K562 (cell line): ENCODE measurements around the gene CD244. TPM values are rescaled to one million over a fixed set of nuclear protein-coding genes. Genes with fewer than 3 reads are reported as not detected.

Experiments
- ATAC-seq: fragments of 200-7000 bp; cut with Tn5 transposase; 3 replicates; pipeline ENCODE4 v1.9.1; 2020; ENCODE audit warnings: moderate library complexity
- BruUV-seq: library from RNA; stranded (reverse); fragments of 400-500 nt; replicated peaks from 2 replicates; lab custom pipeline; 2021; lab: Mats Ljungman, UMichigan
- CTCF ChIA-PET: fragments of 300-600 bp; formaldehyde crosslinking; extraction: SDS; loops from one replicate; lab custom pipeline; 2021; ENCODE audit warnings: low intra/inter-chr PET ratio; lab: Yijun Ruan, JAX
- POLR2A ChIA-PET: fragments of 300-600, 350-650 bp; sonication (Branson Sonifier 250); formaldehyde crosslinking; extraction: SDS; loops from one replicate; lab custom pipeline; 2021; ENCODE audit warnings: antibody characterized with exemption, inconsistent platforms; lab: Yijun Ruan, JAX
- DNase-seq, 4 experiments: peaks; one replicate each; pipeline versions ENCODE4 v3.0.0 to v3.0.0-alpha.2; 2011 to 2018; ENCODE audit warnings: low spot score in 3 of 4, mixed read lengths in 3 of 4; ENCODE audit errors: extremely low read depth in 1 of 4
- FAIRE-seq: peaks from 2 replicates; lab custom pipeline; 2011; peaks lifted over from hg19 to GRCh38; lab: Jason Lieb, UNC
- H2AFZ ChIP-seq: 2 replicates; pipeline ENCODE4 v1.6.0; 2011; ENCODE audit warnings: low read depth, low read length, control low read depth, inconsistent platforms
- H3K27ac ChIP-seq: fragments of 200-600 bp; 3 replicates; pipeline ENCODE4 v1.8.0; 2011; ENCODE audit warnings: low read depth, mild to moderate bottlenecking, control low read depth, inconsistent platforms, low read length, moderate library complexity, mixed read lengths; ENCODE audit errors: extremely low read depth
- H3K27me3 ChIP-seq, 2 experiments: fragments of 300-600 bp in 1 of 2; 2 replicates in 1 of 2; 3 replicates in 1 of 2; pipeline versions ENCODE4 v1.6.0 to v1.8.0; 2011; ENCODE audit warnings: inconsistent platforms in 2 of 2, low read length in 2 of 2, mild to moderate bottlenecking in 1 of 2, mixed read lengths in 1 of 2, moderate library complexity in 1 of 2; ENCODE audit not compliant: control insufficient read depth in 2 of 2, insufficient read depth in 2 of 2
- H3K36me3 ChIP-seq: fragments of 300-600 bp; 3 replicates; pipeline ENCODE4 v1.8.0; 2011; ENCODE audit warnings: mild to moderate bottlenecking, low read length, inconsistent platforms; ENCODE audit not compliant: control insufficient read depth, insufficient read depth
- H3K4me1 ChIP-seq, 2 experiments: fragments of 200-600 bp in 1 of 2; replicated peaks in 1 of 2; 2 replicates in 1 of 2; 3 replicates in 1 of 2; pipeline versions ENCODE4 v1.5.1 to v1.8.0; 2011; ENCODE audit warnings: inconsistent platforms in 2 of 2, low read length in 2 of 2, mild to moderate bottlenecking in 1 of 2, mixed read lengths in 1 of 2, moderate library complexity in 1 of 2; ENCODE audit not compliant: control insufficient read depth in 2 of 2, insufficient read depth in 2 of 2
- H3K4me2 ChIP-seq: 2 replicates; pipeline ENCODE4 v1.6.1; 2011; ENCODE audit warnings: low read length, control low read depth, inconsistent platforms, mixed read lengths; ENCODE audit not compliant: insufficient read depth
- H3K4me3 ChIP-seq: fragments of 200-600 bp; sonication (generic), shearing (Covaris generic); 2 replicates; pipeline ENCODE4 v1.5.1; 2016; ENCODE audit warnings: control low read depth, inconsistent platforms
- H3K79me2 ChIP-seq: fragments of 200-600 bp; 3 replicates; pipeline ENCODE4 v1.8.0; 2011; ENCODE audit warnings: low read length, inconsistent platforms; ENCODE audit not compliant: control insufficient read depth, insufficient read depth
- H3K9ac ChIP-seq, 2 experiments: 2 replicates each; pipeline versions ENCODE4 v1.6.0 to v1.6.1; 2011; ENCODE audit warnings: low read depth in 2 of 2, low read length in 2 of 2, control low read depth in 1 of 2, inconsistent platforms in 1 of 2, mild to moderate bottlenecking in 1 of 2, mixed read lengths in 1 of 2; ENCODE audit not compliant: insufficient read depth in 1 of 2
- H3K9me1 ChIP-seq: one replicate; pipeline ENCODE4 v1.6.0; 2011; ENCODE audit warnings: inconsistent platforms, mild to moderate bottlenecking, low read length, moderate library complexity; ENCODE audit not compliant: control insufficient read depth, insufficient read depth
- H3K9me3 ChIP-seq: replicated peaks from 2 replicates; pipeline ENCODE4 v1.5.1; 2011; ENCODE audit warnings: low read depth, low read length, inconsistent platforms; ENCODE audit not compliant: control insufficient read depth, insufficient read depth
- H4K20me1 ChIP-seq: replicated peaks from 2 replicates; pipeline ENCODE4 v1.6.1; 2011; ENCODE audit warnings: low read length, inconsistent platforms, mixed read lengths; ENCODE audit not compliant: control insufficient read depth, insufficient read depth
- CREM ChIP-seq: IDR thresholded peaks from 2 replicates; pipeline ENCODE4 v1.6.1; 2014; ENCODE audit warnings: antibody characterized with exemption, low read depth
- ELF1 ChIP-seq: fragments of 200-800 bp; sonication (Bioruptor generic); IDR thresholded peaks from 2 replicates; pipeline ENCODE4 v1.6.1; 2016; ENCODE audit warnings: missing genetic modification characterization, missing compliant biosample characterization
- ETS1 ChIP-seq: conservative IDR thresholded peaks from 2 replicates; pipeline ENCODE4 v1.6.1; 2011; ENCODE audit warnings: low read depth, mild to moderate bottlenecking, low read length; ENCODE audit not compliant: control insufficient read depth
- HSF4 ChIP-seq: fragments of 250-450 bp; sonication (Bioruptor Pico); IDR thresholded peaks from 2 replicates; pipeline ENCODE4 v2.1.2; 2022; ENCODE audit warnings: mild to moderate bottlenecking, moderate library complexity, borderline replicate concordance
- PCBP1 ChIP-seq: fragments of 200-400 bp; formaldehyde crosslinking; IDR thresholded peaks from 2 replicates; pipeline ENCODE4 v1.6.1; 2018; ENCODE audit warnings: mild to moderate bottlenecking, low read depth, low read length; ENCODE audit not compliant: poor library complexity, severe bottlenecking
- POLR3A ChIP-seq: IDR thresholded peaks from 2 replicates; pipeline ENCODE4 v1.6.1; 2011; ENCODE audit warnings: borderline replicate concordance, mild to moderate bottlenecking, moderate library complexity; ENCODE audit not compliant: insufficient read length, insufficient read depth; ENCODE audit errors: extremely low read depth
- PRMT5 ChIP-seq: sonication (generic); formaldehyde crosslinking; IDR thresholded peaks from 2 replicates; pipeline ENCODE4 v1.5.0; 2020; ENCODE audit warnings: missing genetic modification reagents
- SMARCE1 ChIP-seq: fragments of 450-650 bp; IDR thresholded peaks from 2 replicates; pipeline ENCODE4 v1.7.1; 2016; ENCODE audit warnings: mild to moderate bottlenecking
- SOX6 ChIP-seq: fragments of 450-650 bp; IDR thresholded peaks from 2 replicates; pipeline ENCODE4 v1.6.1; 2014; ENCODE audit warnings: mild to moderate bottlenecking
- SREBF1 ChIP-seq: fragments of 150-350 bp; IDR thresholded peaks from 2 replicates; pipeline ENCODE4 v1.6.1; 2014; ENCODE audit warnings: antibody characterized with exemption, low read depth, low read length, borderline replicate concordance
- TAF9B ChIP-seq: fragments of 450-650 bp; IDR thresholded peaks from 2 replicates; pipeline ENCODE4 v1.6.1; 2018; ENCODE audit warnings: mild to moderate bottlenecking; ENCODE audit not compliant: partially characterized antibody
- TCF7L2 ChIP-seq: fragments of 150-350 bp; IDR thresholded peaks from 2 replicates; pipeline ENCODE4 v1.6.1; 2016; ENCODE audit warnings: low read depth, mild to moderate bottlenecking, low read length, moderate library complexity
- TOE1 ChIP-seq, 2 experiments: fragments of 450-650 bp in 1 of 2; sonication (generic) in 1 of 2; formaldehyde crosslinking in 1 of 2; IDR thresholded peaks; 2 replicates each; pipeline versions ENCODE4 v1.7.1 to v1.8.0; 2016 to 2022; ENCODE audit warnings: borderline replicate concordance in 2 of 2, mild to moderate bottlenecking in 2 of 2, antibody characterized with exemption in 1 of 2, inconsistent platforms in 1 of 2, low read depth in 1 of 2, missing genetic modification reagents in 1 of 2, moderate library complexity in 1 of 2
- ZBTB5 ChIP-seq: fragments of 450-650 bp; IDR thresholded peaks from 2 replicates; pipeline ENCODE4 v1.6.1; 2017; ENCODE audit warnings: antibody characterized with exemption
- ZFP91 ChIP-seq: sonication (generic); formaldehyde crosslinking; IDR thresholded peaks from 2 replicates; pipeline ENCODE4 v1.8.0; 2022; ENCODE audit warnings: mild to moderate bottlenecking, missing genetic modification reagents
- ZNF140 ChIP-seq: fragments of 250-450 bp; sonication (Bioruptor Pico); IDR thresholded peaks from 2 replicates; pipeline ENCODE4 v1.8.0; 2021; ENCODE audit warnings: moderate library complexity, mild to moderate bottlenecking, inconsistent platforms
- ZNF57 ChIP-seq: fragments of 450-650 bp; formaldehyde crosslinking; IDR thresholded peaks from 2 replicates; pipeline ENCODE4 v1.4.0; 2020; ENCODE audit warnings: mild to moderate bottlenecking, moderate library complexity
- ZNF589 ChIP-seq: fragments of 200-800 bp; sonication (Bioruptor generic); IDR thresholded peaks from 2 replicates; pipeline ENCODE4 v1.6.1; 2016; ENCODE audit warnings: low read depth, missing genetic modification characterization, missing compliant biosample characterization
- WGBS: fragments of 100-300 bp; shearing (Covaris generic); methylation state at CpG from one replicate; pipeline ENCODE4 v1.1.6; 2016; ENCODE audit warnings: low coverage, mixed read lengths; ENCODE audit not compliant: insufficient coverage; ENCODE audit errors: missing lambda C conversion rate; 5-methylcytosine and 5-hydroxymethylcytosine counted together
- in situ Hi-C: fragments of 300-500 bp; cut with MboI; formaldehyde crosslinking; loops from 4 replicates; pipeline ENCODE4 v1.15.0; 2018; ENCODE audit warnings: inconsistent platforms, mixed read lengths
- intact Hi-C: fragments of 100-400 bp; cut with micrococcal nuclease; formaldehyde crosslinking; loops from 2 replicates; pipeline ENCODE4 v1.14.2; 2022
- polyA plus RNA-seq, 8 experiments: library from polyadenylated mRNA; depleted of rRNA in 4 of 8; stranded (reverse) in 5 of 8; unstranded in 3 of 8; fragments of >200 nt; fragmentation: Nextera tagmentation in 2 of 8; fragmentation: Illumina TruSeq in 1 of 8; extraction: Ambion mirVana in 2 of 8; extraction: Trizol in 1 of 8; gene quantifications; 2 replicates each; pipeline versions ENCODE4 v1.2.1 to v1.2.3, GENCODE V29; 2011 to 2014; ENCODE audit warnings: inconsistent platforms in 1 of 8, missing spikeins in 1 of 8
- total RNA-seq, 7 experiments: library from RNA; depleted of rRNA in 6 of 7; stranded (reverse); fragments of >200 nt in 6 of 7; fragmentation: Illumina TruSeq in 2 of 7; extraction: Trizol in 2 of 7; gene quantifications; 2 replicates each; pipeline versions ENCODE4 v1.2.1 to v1.2.3, GENCODE V29; 2011 to 2021; ENCODE audit warnings: low replicate concordance in 1 of 7

The CD244 gene
- total and polyA plus RNA-seq, 9 of the 15 experiments (the other 6 are each of a cell fraction or from before 2014, with no cell fraction given) = not detected

- Histone ChIP-seq H3K9me1 (no peaks in the 10 kb centered on the region), H3K4me3 (no peak overlapping the region), H3K27me3 (peaks cover 4 to 27% of the 10 kb centered on the region in 2 experiments; a peak in 4 of 5 replicates), H3K9ac (no peak overlapping the region), H4K20me1 (0 out of 2 replicates have a peak, but pooled peaks cover 2% of the 10 kb centered on the region), H3K4me1 (no peaks in the 10 kb centered on the region), H3K9me3 (no peaks in the 10 kb centered on the region), H2AFZ (no peak overlapping the region), H3K27ac (no peak overlapping the region), H3K4me2 (no peak overlapping the region), H3K36me3 (no peaks in the 10 kb centered on the region), H3K79me2 (no peaks in the 10 kb centered on the region)
- DNase-seq (no peak), ATAC-seq (no peak), FAIRE-seq (no peak)
- CTCF ChIA-PET = no interaction called here
- no TSS peak for BruUV-seq
- intact Hi-C loops = no loop called here
- 0% methylated on average over 2 of the region's 2 CpGs for WGBS
- in situ Hi-C loops = no loop called here
- TF ChIP-seq POLR3A (no peak), ZNF589 (CRISPR knock-in tag) (no peak), ELF1 (no peak), SOX6 (no peak), ZNF140 (no peak), ZFP91 (CRISPR knock-in tag) (no peak), PCBP1 (no peak), SREBF1 (no peak), TOE1 (IDR thresholded peaks at IDR 0.05; ENCODE audit: borderline replicate concordance) (no peak), TOE1 (CRISPR knock-in tag; IDR thresholded peaks at IDR 0.05; ENCODE audit: borderline replicate concordance, low read depth) (no peak), CREM (no peak), ETS1 (no peak), PRMT5 (CRISPR knock-in tag) (no peak), HSF4 (CRISPR knock-in tag) (no peak), ZBTB5 (no peak), ZNF57 (CRISPR knock-in tag) (no peak), SMARCE1 (no peak), TAF9B (no peak), TCF7L2 (no peak)
- POLR2A ChIA-PET = interaction anchor here (0.7 to 0.8 kb wide), 2 partner anchors 14 to 28 kb away, joined by 3 to 4 read pairs; no protein-coding TSS in a partner anchor
These were observed 1.5 kb upstream of the CD244 start for GRCh38 chr1:160864173-160864572.
